Measurements from ENCODE around the gene CPEB2.

- TF ChIP-seq POLR2A (IDR thresholded peaks at IDR 0.05): no peak
- TF ChIP-seq, protein P1, sequence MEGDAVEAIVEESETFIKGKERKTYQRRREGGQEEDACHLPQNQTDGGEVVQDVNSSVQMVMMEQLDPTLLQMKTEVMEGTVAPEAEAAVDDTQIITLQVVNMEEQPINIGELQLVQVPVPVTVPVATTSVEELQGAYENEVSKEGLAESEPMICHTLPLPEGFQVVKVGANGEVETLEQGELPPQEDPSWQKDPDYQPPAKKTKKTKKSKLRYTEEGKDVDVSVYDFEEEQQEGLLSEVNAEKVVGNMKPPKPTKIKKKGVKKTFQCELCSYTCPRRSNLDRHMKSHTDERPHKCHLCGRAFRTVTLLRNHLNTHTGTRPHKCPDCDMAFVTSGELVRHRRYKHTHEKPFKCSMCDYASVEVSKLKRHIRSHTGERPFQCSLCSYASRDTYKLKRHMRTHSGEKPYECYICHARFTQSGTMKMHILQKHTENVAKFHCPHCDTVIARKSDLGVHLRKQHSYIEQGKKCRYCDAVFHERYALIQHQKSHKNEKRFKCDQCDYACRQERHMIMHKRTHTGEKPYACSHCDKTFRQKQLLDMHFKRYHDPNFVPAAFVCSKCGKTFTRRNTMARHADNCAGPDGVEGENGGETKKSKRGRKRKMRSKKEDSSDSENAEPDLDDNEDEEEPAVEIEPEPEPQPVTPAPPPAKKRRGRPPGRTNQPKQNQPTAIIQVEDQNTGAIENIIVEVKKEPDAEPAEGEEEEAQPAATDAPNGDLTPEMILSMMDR (IDR thresholded peaks at IDR 0.05): no peak
These were observed 24.5 kb upstream of the CPEB2 start for GRCh38 chr4:14977830-14978229.

Data from adrenal gland (tissue), 5 donors.